Lung microvascular endothelial cell (primary cell): ENCODE data around the gene GPR146. TPM values are rescaled to one million over a fixed set of nuclear protein-coding genes. Genes with fewer than 3 reads are reported as not detected.

Experiments
- DNase-seq, 2 donors: peaks; one replicate each; pipeline versions ENCODE4 v3.0.0 to v3.0.0-alpha.2; 2010; ENCODE audit warnings: low read depth in 2 of 2
- total RNA-seq: library from RNA; depleted of rRNA; stranded (reverse); fragments of >200 nt; gene quantifications from 2 replicates; pipeline ENCODE4 v1.2.1, GENCODE V29; 2014

Gene GPR146
- total RNA-seq, 1 donor from 2014 or later = 90.3 TPM

- DNase-seq = no peak
Observed at GRCh38 chr7:1074593-1075431, 30.5 kb downstream of the GPR146 start.

- peak in 1 of 2 donors; percentile 41 for DNase-seq
Observed at GRCh38 chr7:1076184-1077072, 32.1 kb downstream of the GPR146 start.

- no peak for DNase-seq
Observed at GRCh38 chr7:1078519-1078918, 34.2 kb downstream of the GPR146 start.

- no peak for DNase-seq
Observed at GRCh38 chr7:1078985-1079384, 34.6 kb downstream of the GPR146 start.

GRCh38 chr7:1079546-1079945 is 35.2 kb downstream of the GPR146 start:
- no peak for DNase-seq

- no peak for DNase-seq
Observed at GRCh38 chr7:1080252-1080920, 36.0 kb downstream of the GPR146 start.

- no peak for DNase-seq
Observed at GRCh38 chr7:1080921-1081255, 36.5 kb downstream of the GPR146 start.

- no peak for DNase-seq
Observed at GRCh38 chr7:1081336-1081735, 37.0 kb downstream of the GPR146 start.

GRCh38 chr7:1081931-1082401 is 37.6 kb downstream of the GPR146 start:
- peak; percentile 36 to 85 for DNase-seq

GRCh38 chr7:1083729-1084657 is 39.6 kb downstream of the GPR146 start:
- DNase-seq = peak; percentile 40 to 45

GRCh38 chr7:1085266-1085665 is 40.9 kb downstream of the GPR146 start:
- no peak for DNase-seq

- DNase-seq = peak in 1 of 2 donors; percentile 61
Observed at GRCh38 chr7:1085910-1086421, 41.6 kb downstream of the GPR146 start.

- DNase-seq = peak; percentile 59 to 83
Observed at GRCh38 chr7:1086588-1087464, 42.5 kb downstream of the GPR146 start.

GRCh38 chr7:1087465-1087814 is 43.1 kb downstream of the GPR146 start:
- peak in 1 of 2 donors; percentile 60 for DNase-seq

- DNase-seq = peak in 1 of 2 donors; percentile 24
Observed at GRCh38 chr7:1087952-1088920, 43.9 kb downstream of the GPR146 start, which contains the start of gene GPER1. Gene GPER1 (plus strand): TSS chr7:1088113. CDS start chr7:1091729, 3,616 bp downstream.

- DNase-seq = no peak
Observed at GRCh38 chr7:1090236-1090635, 45.9 kb downstream of the GPR146 start.

GRCh38 chr7:1090686-1091643 is 46.6 kb downstream of the GPR146 start:
- peak in 1 of 2 donors; percentile 40 for DNase-seq
